Uterus (tissue), 2 donors: ENCODE data around the gene ZSCAN4.

Experiments
- CTCF ChIP-seq, 4 experiments: fragments of 200-600 bp in 2 of 4; fragments of 450-650 bp in 2 of 4; sonication (generic) in 2 of 4; IDR thresholded peaks; one replicate each; pipeline ENCODE4 v1.5.1; 2016 to 2019; ENCODE audit warnings: antibody characterized with exemption in 4 of 4, mild to moderate bottlenecking in 2 of 4, moderate library complexity in 1 of 4
- POLR2A ChIP-seq, 2 donors: fragments of 450-650 bp; IDR thresholded peaks; one replicate each; pipeline ENCODE4 v1.6.1; 2016; ENCODE audit warnings: antibody characterized with exemption in 2 of 2, mild to moderate bottlenecking in 1 of 2, moderate library complexity in 1 of 2

GRCh38 chr19:57706346-57706745 is 37.6 kb downstream of the ZSCAN4 start:
- TF ChIP-seq CTCF (IDR thresholded peaks at IDR 0.05) = no peak
- TF ChIP-seq POLR2A (IDR thresholded peaks at IDR 0.05) = no peak
